CD4-positive, alpha-beta T cell treated with Interleukin-4 for 4 hours (primary cell): Measurements from ENCODE around the gene SOS1.

Source experiments
- DNase-seq: peaks from one replicate; pipeline ENCODE4 v3.0.0-alpha.2; 2020

The SOS1 gene

DNA sequence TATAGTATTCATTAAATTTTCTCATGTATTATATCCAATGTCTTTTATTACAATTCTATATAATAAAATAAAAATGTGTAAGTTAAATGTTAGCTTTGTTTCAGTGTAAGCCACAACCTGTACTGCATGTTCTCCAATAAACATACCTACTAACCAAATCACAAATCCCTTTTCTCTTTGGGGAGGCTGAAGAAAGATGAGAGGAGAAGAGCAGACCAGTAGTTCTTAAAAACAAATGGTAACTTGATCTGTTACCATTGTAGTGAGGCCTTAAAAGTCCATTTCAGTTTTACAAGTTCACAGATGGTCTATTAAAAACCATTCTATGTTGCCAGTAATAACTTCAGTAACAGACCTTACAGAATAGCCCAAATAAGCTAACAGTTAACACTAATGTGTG, 100.5 kb downstream of the SOS1 start:
- DNase-seq, result no peak

DNA sequence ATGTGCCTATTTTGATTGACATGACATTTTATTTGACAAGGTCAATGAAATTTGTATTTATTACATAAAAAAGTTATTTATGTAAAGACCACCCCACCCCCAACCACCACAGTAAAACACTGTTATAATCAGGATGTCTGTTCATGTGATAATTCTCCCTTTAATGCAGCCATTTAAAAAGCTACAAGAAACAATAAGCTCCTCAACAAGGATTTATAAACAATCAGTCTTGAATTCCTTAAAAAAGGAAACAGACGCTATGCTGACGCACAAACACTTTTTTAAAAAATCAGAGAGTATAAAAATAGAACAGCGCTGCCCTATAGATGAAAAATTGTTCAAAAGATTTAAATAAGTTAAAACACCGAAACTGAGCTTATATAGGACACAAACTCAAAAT, 102.2 kb downstream of the SOS1 start:
- DNase-seq, result no peak

DNA sequence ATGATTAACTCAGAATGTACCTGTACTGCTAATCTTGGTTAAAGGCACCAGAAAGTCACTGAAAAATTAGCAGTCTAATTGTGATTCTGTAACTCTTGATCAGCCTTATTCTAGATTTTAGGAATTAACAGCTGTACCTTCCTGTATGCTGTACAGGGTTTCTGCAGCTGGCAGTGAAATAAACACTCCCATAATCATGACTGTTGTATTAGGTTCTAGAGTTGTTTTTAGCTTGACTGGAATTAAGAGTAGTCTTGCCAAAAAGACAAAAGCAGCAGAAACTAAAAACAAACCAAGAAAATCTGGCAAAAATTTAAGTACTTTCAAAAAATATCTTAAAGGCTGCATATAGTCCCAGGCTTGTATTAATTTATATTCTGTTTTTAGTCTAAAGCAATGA, 103.5 kb downstream of the SOS1 start:
- no peak for DNase-seq

DNA sequence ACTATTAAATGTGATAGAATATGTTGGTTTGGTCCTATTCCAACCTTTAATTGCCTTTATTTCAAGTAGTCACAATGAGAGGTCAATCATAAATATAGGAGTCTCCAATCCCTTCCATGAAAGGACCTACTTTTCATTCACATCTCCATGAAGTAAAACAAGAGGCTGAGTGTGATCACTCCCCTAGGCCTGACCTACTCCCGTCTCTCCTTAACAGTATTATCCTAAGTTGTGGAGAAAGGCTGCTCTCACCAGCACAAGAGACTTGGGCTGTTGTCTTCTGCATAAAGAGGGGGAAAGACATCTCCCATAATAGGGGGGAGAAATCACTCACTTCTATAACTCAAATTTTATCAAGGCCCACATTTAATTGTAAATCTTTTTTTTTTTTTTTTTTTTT, 105.4 kb downstream of the SOS1 start:
- no peak for DNase-seq

DNA sequence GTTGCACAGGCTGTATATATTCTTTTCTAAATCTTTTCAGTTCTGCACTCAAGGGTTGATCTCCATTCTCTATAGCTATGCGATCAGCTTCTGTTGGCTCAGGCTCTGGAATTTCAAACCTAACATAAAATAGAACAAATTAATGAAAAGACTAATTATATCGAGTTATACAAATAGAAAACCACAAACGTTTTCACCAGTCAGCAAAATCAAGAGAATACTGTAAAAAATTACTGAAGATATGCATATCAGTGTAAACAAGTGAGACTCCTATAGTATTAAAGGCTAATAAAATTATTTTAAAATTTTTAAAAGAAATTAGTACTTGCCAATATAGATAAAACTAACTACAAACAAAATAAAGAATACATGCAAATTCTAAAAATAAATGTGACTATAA, 107.0 kb downstream of the SOS1 start:
- DNase-seq, result no peak

DNA sequence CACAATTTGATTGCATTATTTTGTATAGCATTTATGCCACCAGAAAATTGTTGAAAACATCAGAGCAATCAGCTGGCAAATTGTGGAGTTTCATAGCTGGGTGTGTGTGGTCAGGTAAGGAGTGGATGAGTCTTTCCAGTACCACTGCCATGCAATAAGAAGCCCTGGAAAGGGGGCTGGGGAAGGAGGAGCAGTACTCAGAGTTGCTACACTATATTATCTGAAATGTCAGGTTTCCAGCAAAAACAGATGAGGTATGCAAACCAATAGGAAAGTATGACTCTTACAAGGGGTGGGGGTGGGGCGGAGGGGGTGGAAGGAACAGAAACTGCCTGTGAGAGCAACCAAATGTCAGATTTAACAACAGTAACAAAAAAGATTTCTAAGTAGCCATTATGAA, 112.2 kb downstream of the SOS1 start:
- DNase-seq, result no peak

DNA sequence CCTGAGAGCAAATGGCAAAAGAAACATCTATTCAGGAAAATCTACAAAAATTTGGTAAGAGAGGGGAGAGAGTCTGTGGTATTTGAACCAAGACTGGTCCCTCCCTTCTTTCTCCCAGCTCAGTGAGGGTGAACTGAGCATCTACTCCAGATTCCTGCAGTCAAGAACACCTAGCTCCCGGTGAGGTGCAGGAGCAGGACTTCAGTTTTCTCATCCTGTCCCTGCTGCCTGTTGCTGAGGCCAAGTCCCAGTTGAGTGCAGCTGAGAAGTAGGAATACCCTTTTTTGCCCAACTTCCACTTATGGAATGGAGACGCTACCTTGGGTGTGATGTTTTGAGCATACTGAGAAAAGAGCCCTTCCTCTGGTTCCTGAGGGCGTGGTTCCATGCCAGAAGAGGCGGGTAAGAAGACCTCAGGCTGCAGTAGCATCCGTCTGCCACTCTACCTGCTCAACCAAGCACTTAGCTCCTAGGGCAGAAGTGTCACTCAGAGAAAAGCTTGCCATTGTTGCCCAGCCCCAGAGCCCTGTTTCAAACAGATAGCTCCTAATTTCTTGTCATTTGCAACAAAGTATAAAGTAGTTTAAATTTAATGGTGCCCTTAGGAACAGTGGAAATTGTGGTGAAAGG, 112.9 kb downstream of the SOS1 start:
- DNase-seq, result no peak

DNA sequence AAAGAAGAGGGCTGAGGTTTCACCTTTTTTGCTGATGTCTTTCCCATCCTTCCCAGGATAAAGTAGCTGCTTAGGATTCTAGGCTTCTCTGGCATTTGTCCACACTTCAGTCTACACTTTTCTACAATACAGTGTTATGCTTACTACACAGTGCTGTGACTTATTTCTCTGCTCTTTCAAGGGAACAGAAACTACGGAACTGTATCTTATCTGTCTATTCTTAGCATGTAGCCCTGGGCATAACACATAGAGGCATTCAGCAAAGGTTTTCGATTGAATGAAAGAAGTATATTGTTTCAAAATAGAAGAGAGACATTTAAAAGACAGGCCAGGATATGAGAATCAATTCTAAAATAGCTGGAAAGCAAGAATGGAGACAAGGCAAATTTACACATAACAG, 120.3 kb downstream of the SOS1 start:
- DNase-seq, result no peak

DNA sequence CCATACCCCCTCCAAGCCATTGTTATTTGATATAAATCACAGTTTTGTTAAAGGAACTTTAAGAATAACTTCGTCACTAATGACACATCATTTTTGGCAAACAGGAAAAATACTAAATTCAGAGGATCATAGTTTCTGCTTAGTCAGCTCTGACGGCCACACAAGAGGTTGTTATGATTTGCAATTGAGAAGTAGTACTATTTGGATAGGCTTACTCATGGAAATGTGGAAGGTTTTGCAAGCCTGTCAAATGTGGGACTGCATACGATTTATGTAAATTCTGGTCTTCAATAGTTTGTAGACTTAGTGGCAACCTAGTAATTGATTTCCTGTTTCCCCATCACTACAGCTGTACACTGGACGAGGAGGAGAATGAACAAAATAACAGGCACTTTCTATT, 123.1 kb downstream of the SOS1 start:
- DNase-seq, result no peak

DNA sequence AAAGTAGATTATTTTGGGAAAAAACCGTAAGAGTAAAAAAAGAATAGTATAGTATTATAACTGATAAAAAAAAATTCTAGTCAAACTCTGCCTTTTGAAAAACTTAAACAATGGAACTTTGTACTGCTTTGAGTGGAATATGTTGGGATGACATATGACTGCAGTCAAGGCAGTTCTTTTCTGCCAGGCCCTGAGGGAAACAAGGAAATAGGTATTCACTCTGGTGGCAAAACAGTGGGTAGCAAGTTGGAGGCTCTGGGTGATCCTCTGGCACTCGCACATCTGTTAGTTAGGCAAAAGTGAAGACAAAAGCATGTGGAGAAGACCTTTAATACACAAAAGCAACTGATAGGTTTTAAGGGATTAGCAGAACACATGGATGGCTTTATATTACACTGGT, 129.0 kb downstream of the SOS1 start:
- DNase-seq, result no peak

DNA sequence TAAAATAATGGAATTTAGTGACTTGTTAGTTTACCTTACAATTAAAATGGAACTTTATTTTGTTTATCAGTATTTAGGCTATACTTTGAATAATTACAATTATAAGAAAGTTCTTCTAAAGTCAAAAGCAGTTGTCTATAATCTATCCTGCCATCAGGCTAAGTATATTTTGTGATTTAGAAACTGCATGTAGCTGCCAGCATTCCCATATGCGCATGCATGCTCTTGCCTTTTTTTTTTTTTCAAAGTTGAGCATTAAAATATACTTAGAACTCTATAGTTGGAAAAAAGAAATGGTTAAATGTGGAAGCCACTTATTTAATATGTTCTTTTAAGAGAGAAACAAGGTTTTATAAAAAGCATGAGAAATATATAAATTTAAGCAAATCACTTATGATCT, 132.1 kb downstream of the SOS1 start:
- no peak for DNase-seq

DNA sequence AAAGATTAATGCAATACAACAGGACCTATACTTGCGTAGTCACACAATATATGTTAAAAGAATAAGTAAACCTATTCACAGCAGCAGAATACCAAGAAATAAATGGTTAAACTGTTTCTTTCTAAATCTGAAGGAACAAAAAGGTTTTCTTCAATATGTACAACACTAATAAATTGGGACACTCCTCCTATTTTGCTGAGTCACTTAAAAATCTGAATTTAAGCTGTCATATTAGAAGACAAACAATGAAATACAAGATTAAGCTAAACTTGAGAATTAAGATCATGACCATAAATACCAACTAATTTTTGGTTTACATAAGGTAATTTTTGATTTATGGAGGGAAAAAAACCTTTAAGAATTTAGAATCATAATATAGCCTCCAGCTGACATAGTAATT, 138.4 kb downstream of the SOS1 start:
- DNase-seq, result no peak

DNA sequence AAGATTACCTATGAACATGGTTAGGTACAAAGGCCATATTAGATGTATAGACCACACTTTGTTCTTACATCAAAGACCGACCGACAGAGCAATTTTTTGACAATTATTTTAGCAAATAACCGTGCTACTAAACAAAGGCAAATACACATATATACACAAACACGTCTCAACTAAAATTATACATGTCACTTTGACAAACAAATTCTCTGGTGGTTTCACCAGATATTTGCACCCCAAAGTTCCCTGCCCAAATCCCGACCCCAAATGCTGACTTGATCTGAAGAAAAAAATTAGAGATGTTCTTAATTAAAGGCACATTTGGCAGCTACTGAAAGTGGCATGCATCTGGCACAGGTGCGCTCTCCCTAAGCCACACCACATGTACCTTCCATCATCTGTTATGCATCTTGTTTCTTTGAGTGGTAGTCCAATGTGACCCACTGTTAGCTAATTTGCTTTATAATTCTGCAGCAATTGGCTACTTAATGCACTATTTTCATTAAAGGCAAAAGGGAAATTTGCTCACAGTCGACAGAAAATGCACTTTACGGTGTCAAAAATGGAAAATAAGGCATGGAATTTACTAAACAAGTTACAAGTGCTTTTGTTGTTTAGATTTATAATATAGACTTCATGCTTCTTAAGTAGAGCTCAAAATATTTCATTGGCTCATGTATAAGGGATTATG, 139.0 kb downstream of the SOS1 start:
- no peak for DNase-seq

DNA sequence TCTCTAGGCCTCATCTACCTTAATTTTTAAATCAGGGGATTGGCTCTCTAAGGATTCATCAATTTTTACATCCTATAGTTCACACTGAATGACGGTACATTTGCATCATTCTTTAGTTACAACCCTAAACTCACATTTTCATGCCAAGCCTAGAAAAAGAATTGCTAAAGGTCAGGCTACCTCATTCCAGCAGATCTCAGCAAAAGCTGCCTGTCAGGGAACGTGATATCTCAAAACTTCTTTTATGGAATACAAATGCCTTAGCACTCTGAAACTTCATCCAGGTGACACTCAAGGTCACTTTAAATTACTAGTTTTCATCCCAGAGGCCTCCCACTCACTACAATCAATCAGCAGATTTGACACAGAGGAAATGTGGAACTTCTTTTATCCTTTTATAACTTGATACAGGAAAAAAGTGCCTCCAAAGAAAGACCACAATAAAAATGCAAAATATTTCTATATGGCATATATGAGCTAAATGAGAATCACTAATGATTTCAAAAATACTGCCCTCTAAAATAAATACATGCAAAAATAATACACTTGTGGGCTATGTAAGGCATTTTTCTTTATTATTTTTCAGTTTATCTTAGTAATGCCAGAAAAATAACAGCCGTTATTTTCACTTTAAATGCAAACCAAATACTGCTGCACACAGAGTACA, 139.7 kb downstream of the SOS1 start:
- DNase-seq, result no peak

DNA sequence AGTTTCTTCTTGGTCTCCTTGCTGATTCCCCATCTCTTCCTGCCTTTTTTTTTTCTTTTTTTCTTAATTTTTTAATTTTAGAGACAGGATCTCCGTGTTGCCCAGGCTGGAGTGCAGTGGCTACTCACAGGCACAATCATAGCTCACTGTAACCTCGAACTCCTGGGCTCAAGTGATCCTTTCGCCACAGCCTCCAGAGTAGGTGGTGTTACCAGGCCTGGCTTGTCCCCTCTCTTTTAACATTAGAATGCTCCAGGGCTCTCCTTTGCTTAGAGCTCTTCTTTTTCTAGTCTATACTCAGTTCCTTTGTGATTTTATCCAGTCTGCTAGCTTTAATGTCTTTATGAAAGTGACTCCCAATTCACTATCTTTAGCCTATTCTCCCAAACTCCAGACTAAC, 141.9 kb downstream of the SOS1 start:
- no peak for DNase-seq

DNA sequence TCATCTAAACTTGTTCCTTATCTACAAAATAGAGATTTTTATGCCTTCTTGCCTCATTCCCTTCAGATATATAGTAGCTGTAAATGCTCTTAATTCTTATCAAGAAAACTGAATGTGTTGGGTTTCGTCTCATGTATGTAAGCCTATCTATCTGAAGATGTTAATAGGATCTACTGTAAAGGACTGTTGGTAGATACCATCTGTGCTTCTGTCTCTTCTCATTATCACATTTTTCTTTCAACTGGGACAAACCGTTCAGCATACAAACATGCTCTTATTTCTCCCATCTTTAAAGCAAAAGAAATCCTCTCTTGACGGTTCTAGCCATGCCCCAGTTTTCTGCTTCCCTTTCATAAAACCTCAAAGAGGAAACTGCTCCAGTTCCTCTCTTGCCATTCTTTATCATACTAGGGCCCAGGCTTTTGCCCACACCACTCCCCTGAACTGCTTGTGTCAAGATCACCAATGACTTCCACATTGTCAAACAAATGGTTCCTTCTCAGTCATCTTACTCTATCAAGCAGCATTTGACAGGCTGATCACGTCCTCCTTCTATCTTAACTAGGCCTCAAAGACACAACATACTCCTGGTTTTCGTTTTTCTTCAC, 142.5 kb downstream of the SOS1 start:
- DNase-seq, result peak; percentile 7

DNA sequence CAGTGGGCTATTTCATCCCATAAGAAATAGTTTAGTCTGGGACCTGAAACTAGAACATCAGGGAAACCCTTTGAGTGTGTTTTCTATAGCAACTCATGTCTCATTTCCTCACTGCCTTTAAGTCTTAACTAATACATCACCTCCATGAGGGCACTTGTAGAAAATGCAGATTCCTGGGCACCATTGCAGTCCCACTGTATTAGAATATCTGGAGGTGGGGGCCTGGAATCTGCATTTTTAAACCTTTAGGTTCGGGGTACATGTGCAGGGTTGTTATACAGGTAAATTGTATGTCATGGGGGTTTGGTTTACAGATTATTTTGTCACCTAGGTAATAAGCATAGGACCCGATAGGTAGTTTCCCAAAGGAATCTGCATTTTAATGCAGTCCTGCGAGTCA, 143.8 kb downstream of the SOS1 start:
- DNase-seq, result no peak

DNA sequence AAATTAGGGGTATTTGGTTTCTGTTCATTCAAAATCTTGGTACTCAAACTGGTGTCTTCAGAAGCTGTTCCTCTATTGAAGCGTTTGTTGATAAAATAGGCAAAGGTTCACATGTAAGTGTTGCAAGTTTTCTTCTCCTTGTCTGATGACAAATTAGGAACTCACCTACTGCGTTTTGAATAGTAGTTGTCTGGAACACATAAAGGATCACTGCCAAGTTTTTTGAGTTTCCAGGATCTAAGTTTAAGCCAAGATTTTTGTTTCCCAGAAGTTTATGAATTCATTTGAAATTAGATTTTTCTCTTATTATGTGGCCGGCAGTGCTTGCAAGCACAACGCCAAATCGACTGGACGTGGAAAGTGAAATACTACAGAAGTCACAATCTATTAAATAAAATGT, 145.8 kb downstream of the SOS1 start:
- DNase-seq, result no peak

DNA sequence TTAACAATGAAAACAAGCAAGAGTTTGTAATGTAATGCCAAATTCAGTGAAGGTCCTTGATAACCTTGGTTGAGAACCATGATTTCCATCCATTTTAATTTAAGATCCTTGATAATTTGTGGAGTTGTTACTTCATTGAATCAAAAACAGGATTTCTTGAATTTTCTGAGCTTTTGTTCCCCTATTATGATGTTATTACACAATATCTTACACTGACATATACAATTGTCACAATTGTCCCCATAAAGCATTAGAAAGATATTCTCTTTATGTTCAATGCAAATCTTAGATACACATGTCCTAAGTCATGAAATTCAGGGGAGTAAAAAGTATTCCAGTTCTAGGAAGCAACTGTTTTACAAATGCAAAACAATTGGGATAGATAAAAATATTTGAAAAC, 147.6 kb downstream of the SOS1 start:
- no peak for DNase-seq

DNA sequence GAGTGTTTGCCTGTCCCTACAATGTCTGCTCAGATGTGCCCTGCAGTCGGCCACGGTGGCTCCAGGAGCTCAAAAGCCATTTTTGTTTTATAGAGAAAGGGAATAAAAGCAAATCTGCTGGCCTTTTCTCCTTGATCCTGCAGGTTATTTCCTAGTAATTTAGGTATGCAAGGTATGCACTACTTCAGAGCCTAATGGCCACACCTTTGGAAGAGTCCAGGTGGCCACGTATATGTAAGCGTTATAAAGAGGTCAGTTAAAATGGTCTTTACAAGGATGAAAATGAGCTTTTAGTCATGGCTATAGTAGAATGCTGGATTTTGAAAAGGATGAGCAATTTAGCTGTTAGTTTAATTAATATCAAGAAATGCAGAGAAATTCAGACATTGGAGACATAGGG, 149.5 kb downstream of the SOS1 start:
- no peak for DNase-seq

DNA sequence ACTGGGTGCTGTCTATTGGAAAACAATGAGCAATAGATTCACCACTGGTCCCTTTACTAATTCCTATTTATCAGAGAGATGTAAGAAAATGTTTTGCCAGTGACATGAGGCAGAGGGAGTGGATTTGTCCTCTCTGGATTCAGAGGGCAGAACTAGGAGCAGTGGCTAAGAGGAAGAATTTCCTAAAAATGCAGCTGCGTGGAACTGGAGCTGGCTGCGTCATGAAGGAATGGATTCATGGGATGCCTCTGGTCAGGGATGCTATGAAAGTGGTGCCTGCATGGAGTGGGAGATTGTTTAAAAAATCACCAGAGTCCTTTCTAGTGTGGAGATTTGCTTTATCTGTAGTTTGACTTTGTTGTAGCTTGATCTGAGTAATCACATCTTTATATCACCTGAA, 152.8 kb downstream of the SOS1 start:
- DNase-seq, result no peak

DNA sequence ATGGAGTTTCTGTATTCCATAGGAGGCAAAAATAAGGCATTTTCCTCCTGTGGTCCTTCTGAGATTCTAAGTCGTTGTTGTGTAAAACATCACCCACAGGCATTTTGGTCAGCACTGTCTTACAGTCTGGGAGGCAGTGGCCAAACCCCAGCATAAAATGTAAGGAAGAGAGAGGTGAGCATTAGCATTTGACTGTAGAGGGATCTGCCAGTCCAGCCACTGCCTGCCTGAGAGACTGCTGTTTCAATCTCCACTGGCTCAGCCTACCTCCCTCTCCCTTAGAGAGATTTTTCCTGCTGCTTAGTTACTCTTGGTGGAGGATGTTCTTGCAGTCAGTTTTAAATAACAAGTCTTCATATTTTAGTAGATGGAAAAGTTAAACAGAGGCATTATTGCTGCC, 154.2 kb downstream of the SOS1 start:
- no peak for DNase-seq

DNA sequence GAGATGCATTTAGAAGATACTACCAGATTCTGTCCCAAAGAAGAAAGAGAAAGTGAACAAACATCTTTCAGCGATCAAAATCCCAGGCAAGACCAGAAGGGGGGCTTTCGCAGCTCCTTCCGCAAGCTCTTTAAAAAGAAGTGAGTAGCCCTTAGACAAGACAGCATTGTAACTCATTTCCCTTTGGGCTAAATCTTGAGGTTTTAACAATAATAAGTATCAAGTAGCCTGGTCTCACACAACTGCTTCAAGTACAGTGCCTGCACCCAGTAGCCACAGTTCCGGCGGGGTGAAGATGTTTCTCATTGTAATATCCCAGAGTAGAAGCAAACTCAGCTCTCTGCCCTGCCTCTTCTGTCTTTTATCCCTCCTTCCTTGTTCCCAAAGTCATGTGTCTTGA, 154.8 kb downstream of the SOS1 start:
- DNase-seq, result no peak

DNA sequence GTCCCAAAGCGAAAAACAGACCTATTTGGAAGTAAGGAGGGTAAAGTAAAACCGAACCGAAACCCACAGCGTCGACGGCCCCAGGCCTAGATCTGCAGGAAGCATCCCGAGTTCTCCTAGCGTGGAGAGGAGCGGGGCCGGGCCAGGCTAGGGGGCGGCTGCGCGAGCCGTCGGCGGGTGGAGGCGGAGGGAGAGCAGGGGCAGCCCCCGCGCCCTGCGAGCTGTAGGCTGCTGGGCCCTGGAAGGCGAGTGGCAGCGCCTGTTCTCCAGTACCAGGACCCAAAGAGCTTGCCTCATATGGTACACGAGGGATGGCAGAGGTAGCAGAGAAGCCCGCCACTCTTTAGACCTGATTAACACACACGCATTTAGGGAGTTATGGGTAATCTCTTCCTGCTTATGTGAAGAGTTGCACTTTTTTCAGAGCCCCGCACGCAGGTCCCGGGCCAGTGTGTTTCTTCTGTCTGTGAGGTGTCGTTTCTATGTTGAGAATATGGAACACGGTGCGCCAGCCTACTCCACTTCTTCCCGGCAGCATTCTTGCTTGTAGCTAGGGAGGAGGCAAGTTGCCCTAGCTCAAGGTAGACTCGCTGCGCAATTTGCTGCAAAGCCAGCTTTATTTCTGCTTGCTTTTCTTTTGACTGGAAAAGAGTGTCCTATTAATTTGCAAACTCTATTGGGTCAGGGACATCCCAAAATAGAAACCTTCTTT, 160.1 kb downstream of the SOS1 start:
- DNase-seq, result no peak
